Omental fat pad (tissue), 4 donors: Measurements from ENCODE around the gene HARS2. TPM values are rescaled to one million over a fixed set of nuclear protein-coding genes. Genes with fewer than 3 reads are reported as not detected.
"Not testable (repeated sequence)": the region's sequence is repeated elsewhere in the genome, so short reads cannot be mapped to it uniquely, and the experiment has no call there.

ENCODE experiments used
- ATAC-seq: fragments of 150-250 bp; one replicate; pipeline ENCODE4 v1.9.1; 2016; ENCODE audit warnings: mild to moderate bottlenecking, moderate library complexity; ENCODE audit not compliant: low FRiP score
- DNase-seq: peaks from one replicate; pipeline ENCODE4 v3.0.0-alpha.2; 2019; ENCODE audit warnings: low spot score
- total RNA-seq, 4 donors: library from RNA; depleted of rRNA; stranded (reverse); fragments of >200 nt; gene quantifications; one replicate each; pipeline ENCODE4 v1.1.0, GENCODE V29; 2016
- TF ChIP-seq, protein P1 (sequence below), 3 donors: fragments of 450-650 bp; IDR thresholded peaks; one replicate each; pipeline ENCODE4 v1.5.1; 2016 to 2017; ENCODE audit warnings: antibody characterized with exemption in 3 of 3, mild to moderate bottlenecking in 3 of 3, moderate library complexity in 2 of 3

Gene HARS2
- total RNA-seq, 4 donors from 2014 or later: 11.9 to 30.9 (median 20.6) TPM

- TF ChIP-seq, protein P1, sequence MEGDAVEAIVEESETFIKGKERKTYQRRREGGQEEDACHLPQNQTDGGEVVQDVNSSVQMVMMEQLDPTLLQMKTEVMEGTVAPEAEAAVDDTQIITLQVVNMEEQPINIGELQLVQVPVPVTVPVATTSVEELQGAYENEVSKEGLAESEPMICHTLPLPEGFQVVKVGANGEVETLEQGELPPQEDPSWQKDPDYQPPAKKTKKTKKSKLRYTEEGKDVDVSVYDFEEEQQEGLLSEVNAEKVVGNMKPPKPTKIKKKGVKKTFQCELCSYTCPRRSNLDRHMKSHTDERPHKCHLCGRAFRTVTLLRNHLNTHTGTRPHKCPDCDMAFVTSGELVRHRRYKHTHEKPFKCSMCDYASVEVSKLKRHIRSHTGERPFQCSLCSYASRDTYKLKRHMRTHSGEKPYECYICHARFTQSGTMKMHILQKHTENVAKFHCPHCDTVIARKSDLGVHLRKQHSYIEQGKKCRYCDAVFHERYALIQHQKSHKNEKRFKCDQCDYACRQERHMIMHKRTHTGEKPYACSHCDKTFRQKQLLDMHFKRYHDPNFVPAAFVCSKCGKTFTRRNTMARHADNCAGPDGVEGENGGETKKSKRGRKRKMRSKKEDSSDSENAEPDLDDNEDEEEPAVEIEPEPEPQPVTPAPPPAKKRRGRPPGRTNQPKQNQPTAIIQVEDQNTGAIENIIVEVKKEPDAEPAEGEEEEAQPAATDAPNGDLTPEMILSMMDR (IDR thresholded peaks at IDR 0.05): no peak
- ATAC-seq: peak; percentile 96
Observed at GRCh38 chr5:140700177-140701144, 9.2 kb downstream of the HARS2 start, which contains the start of gene ZMAT2. Gene ZMAT2, plus strand, starts transcription at chr5:140700447. Its CDS starts 14 bp downstream, at chr5:140700461.

GRCh38 chr5:140707812-140708211 lies 16.6 kb downstream of the HARS2 start:
- no peak for ATAC-seq
- TF ChIP-seq, protein P1 (IDR thresholded peaks at IDR 0.05): no peak

More at GRCh38 chr5:140700177-140701144, 9.2 kb downstream of the HARS2 start, which contains the start of gene ZMAT2:
- peak; percentile 93 for DNase-seq

GRCh38 chr5:140708787-140709186 lies 17.5 kb downstream of the HARS2 start:
- DNase-seq, ATAC-seq: not testable (repeated sequence)

More at GRCh38 chr5:140707812-140708211, 16.6 kb downstream of the HARS2 start:
- DNase-seq: no peak

GRCh38 chr5:140710899-140711552 lies 19.8 kb downstream of the HARS2 start:
- peak; percentile 98 for ATAC-seq
- TF ChIP-seq, protein P1 (IDR thresholded peaks at IDR 0.05): no peak
- peak; percentile 66 for DNase-seq

DNA sequence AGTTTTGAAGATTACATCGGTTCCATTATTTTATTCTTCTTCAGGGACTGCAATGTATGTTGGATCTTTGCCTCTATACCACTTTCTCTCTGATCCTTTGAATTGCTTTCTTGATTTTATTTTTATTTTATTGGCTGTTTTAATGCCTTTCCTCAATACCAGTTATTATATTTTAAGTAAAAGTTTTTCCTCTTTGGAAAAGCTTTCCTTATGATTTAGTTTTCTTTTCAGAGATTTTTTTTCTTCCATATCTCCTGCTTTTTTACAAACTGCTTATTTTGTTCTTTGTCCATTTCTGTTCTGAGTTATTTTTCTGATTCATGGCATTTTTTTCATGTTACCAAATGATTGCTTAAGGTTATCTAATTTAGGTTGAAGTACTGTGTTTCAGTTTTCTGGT lies 20.5 kb downstream of the HARS2 start:
- TF ChIP-seq, protein P1 (IDR thresholded peaks at IDR 0.05): no peak
- no peak for ATAC-seq

GRCh38 chr5:140713562-140714094 lies 22.4 kb downstream of the HARS2 start:
- TF ChIP-seq, protein P1 (IDR thresholded peaks at IDR 0.05): no peak
- ATAC-seq (no peak), DNase-seq (no peak)

More for the DNA sequence above, 20.5 kb downstream of the HARS2 start:
- DNase-seq: no peak

GRCh38 chr5:140716238-140716637 lies 25.0 kb downstream of the HARS2 start:
- DNase-seq, ATAC-seq: not testable (repeated sequence)
